Suprapubic skin (tissue), 4 donors: ENCODE measurements around the gene FAM234A.

Experiments used
- CTCF ChIP-seq, 2 donors: fragments of 200-600 bp in 1 of 2; fragments of 450-650 bp in 1 of 2; sonication (generic) in 1 of 2; IDR thresholded peaks; one replicate each; pipeline ENCODE4 v1.5.1; 2016 to 2019; ENCODE audit warnings: antibody characterized with exemption in 2 of 2, mild to moderate bottlenecking in 1 of 2, moderate library complexity in 1 of 2
- POLR2A ChIP-seq, 2 donors: fragments of 450-650 bp; IDR thresholded peaks; one replicate each; pipeline ENCODE4 v1.6.1; 2017; ENCODE audit warnings: antibody characterized with exemption in 2 of 2, mild to moderate bottlenecking in 2 of 2, moderate library complexity in 2 of 2
- POLR2AphosphoS5 ChIP-seq, 3 donors: sonication (generic); formaldehyde crosslinking; IDR thresholded peaks; one replicate each; pipeline ENCODE4 v1.6.1; 2017; ENCODE audit warnings: antibody characterized with exemption in 3 of 3

DNA sequence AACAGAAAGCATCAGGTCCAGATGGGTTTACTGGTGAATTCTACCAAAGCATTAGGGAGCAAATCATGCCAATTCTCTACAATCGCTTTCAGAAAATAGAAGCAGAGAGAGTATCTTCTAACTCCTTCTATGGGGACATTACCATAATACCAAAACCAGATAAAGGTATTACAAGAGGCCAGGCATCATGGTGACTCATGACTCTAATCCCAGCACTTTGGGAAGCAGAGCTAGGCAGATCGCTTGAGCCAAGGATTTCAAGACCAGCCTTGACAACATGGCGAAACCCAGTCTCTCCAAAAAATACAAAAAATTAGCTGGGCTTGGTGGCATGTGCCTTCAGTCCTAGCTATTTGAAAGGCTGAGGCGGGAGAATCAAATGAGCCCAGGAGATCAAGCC lies 31.4 kb upstream of the FAM234A start:
- TF ChIP-seq POLR2AphosphoS5 (IDR thresholded peaks at IDR 0.05) (no peak), CTCF (IDR thresholded peaks at IDR 0.05) (no peak), POLR2A (IDR thresholded peaks at IDR 0.05) (no peak)
